Stimulated activated memory B cell treated with anti-CD40 and anti-IgM and Interleukin-4, amounts not matched to agents 10 μg/mL and 1 μg/mL and 100 μg/mL, for 72 hours (primary cell): ENCODE results near the gene NCEH1.
"Not testable (repeated sequence)": the region's sequence is repeated elsewhere in the genome, so short reads cannot be mapped to it uniquely, and the experiment has no call there.

Experiments used
- ATAC-seq: fragments of 150-1000 bp; cut with Tn5 transposase; 2 replicates; pipeline ENCODE4 v1.10.0; 2021
- H3K27ac Mint-ChIP-seq: one replicate; pipeline ENCODE4 v1.8.0; 2022; ENCODE audit warnings: mild to moderate bottlenecking, mixed read lengths
- H3K27me3 Mint-ChIP-seq: one replicate; pipeline ENCODE4 v1.8.0; 2022; ENCODE audit warnings: mixed read lengths
- H3K36me3 Mint-ChIP-seq: one replicate; pipeline ENCODE4 v1.8.0; 2022; ENCODE audit warnings: mixed read lengths
- H3K4me1 Mint-ChIP-seq: one replicate; pipeline ENCODE4 v1.8.0; 2022; ENCODE audit warnings: mixed read lengths
- H3K4me3 Mint-ChIP-seq: one replicate; pipeline ENCODE4 v1.8.0; 2022; ENCODE audit warnings: mild to moderate bottlenecking, moderate library complexity, mixed read lengths
- H3K9me3 Mint-ChIP-seq: one replicate; pipeline ENCODE4 v1.8.0; 2022; ENCODE audit warnings: mixed read lengths

The NCEH1 gene

GRCh38 chr3:172716476-172716875 is 5.6 kb upstream of the NCEH1 start:
- ATAC-seq, result no peak
- H3K36me3 Mint-ChIP-seq, result no peaks in the 10 kb centered on the region
- H3K27ac Mint-ChIP-seq, result no peak overlapping the region
- no peaks in the 10 kb centered on the region for H3K4me1 Mint-ChIP-seq
- peaks cover 6% of the 10 kb centered on the region for H3K9me3 Mint-ChIP-seq
- no peak overlapping the region for H3K4me3 Mint-ChIP-seq
- H3K27me3 Mint-ChIP-seq, result peaks cover 22% of the 10 kb centered on the region

DNA sequence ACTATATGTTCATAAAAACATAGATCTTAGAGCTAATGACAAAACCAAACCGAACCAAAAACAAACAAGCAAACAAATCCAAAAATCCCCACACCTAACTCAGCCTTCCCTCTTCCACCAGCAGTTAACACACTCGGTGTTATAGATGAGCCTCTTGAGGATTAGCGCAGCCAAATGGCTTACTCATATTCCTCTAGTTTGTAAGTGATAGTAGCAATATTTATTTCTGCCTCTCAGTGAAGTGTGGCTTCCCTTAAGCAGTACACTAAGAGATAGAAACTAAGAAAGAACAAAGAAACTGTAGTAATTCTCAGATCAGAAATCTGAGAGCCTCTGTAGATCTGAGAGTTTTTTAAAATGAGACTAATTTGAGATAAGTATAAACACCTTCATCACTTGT is 2.4 kb upstream of the NCEH1 start:
- Mint-ChIP-seq H3K27ac (no peak overlapping the region), H3K27me3 (no peaks in the 10 kb centered on the region), H3K36me3 (no peaks in the 10 kb centered on the region), H3K4me1 (peaks cover 16% of the 10 kb centered on the region), H3K4me3 (no peak overlapping the region), H3K9me3 (no peaks in the 10 kb centered on the region)
- ATAC-seq, result no peak

DNA sequence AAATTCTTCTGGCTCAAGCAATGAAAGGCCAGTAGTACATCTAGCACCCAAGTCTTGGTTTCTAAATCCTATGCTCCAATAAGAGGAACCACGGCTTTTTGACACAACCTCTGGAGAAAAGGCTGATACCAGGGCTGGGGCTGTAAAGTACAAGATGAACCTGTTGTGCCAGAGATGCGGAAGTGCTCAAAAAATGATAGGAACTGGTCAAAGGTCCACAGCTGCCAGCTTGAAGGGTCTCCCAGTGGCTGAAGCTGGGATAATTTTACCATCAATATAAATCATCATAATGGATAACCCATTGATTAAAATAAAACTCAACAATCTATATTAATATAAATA is 558 bp upstream of the NCEH1 start:
- H3K4me3 Mint-ChIP-seq, result peak overlapping the region; percentile 95
- peak; percentile 2 for ATAC-seq
- no peaks in the 10 kb centered on the region for H3K27me3 Mint-ChIP-seq
- peak overlapping the region; percentile 80 for H3K27ac Mint-ChIP-seq
- no peaks in the 10 kb centered on the region for H3K9me3 Mint-ChIP-seq
- peaks cover 16% of the 10 kb centered on the region for H3K4me1 Mint-ChIP-seq
- H3K36me3 Mint-ChIP-seq, result no peaks in the 10 kb centered on the region

DNA sequence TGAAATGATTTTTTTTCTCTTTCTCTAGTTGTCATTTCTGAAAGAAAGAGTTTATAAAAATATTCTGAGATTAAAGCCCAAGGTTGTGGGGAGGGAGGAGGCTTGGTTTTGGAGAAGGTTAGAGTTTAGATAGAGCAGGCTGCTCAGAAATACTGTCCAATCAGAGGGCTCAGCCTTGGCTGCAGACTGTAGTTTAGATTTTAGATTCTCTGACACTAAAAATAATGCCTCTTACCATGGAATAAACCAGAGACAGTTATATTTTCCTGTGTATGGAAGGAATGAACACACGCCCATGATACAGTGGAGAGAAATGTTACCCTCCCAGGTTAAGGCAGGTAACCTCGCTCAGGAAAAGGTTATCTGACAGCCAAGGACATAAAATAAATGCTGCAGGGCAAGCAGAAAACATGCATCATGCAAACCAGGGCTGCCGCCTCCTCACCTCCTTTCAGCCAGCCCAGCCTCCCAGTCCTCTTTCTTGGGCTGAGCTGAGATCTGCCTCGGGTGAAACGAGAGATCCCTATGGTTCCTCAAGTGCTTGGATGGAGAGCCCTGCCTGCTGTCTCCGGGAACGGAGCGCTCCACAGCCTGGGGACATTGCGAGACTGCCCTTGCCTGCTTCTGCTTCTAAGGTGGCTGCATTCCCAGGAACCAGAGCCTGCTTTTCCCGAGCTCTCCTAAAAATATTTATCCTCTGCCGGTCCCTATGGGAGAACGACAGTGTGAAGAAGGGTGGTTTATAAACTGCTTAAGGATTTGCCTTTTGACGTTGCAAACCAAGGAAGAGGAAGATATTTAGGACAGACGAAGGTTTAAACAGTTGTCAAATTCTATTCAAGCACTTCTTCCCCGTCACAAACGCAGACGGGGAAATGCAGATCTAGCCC is 848 bp downstream of the NCEH1 start:
- peak overlapping the region; percentile 95 for H3K4me3 Mint-ChIP-seq
- no peaks in the 10 kb centered on the region for H3K9me3 Mint-ChIP-seq
- peaks cover 16% of the 10 kb centered on the region for H3K4me1 Mint-ChIP-seq
- no peaks in the 10 kb centered on the region for H3K27me3 Mint-ChIP-seq
- peak; percentile 2 for ATAC-seq
- H3K36me3 Mint-ChIP-seq, result no peaks in the 10 kb centered on the region
- H3K27ac Mint-ChIP-seq, result peak overlapping the region; percentile 80

DNA sequence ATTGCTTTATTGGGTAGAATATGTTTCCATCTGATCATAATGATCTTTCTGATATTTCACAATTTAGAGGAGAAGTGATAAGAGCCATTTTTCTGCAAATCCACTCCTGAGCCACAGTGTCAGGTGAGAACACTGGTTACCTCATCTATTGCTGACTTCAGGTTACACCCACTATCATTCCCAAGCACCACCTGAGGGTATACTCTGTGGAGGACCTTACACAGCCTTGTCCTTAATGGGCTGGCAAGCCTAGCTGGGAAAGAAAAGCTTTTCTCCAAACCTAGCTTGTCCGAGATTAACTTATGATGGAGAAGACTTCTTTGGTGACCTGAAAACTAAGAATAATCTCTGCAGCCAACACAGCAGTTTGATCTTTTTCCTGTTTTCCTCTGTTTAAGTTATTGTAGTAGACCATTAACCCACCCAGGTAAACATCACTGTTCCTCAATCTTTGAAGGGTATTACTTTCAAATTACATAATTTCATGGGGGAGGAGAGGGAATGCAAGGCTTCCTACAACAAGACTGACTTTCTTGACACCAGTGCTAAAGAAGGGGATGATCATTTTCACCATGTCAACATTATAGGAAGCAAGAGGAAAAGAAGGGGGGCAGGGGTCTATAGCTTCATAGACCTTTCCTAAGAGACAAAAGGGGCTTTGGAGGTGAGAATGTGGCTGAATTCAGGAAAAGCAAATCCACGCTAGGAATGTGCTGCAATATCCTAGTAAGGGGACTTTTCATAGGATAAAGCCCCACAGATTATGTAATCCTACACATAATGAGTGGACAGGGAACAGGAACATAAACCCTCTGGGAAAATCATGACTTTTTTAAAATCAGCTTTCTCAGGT is 1.7 kb downstream of the NCEH1 start:
- H3K27me3 Mint-ChIP-seq, result no peaks in the 10 kb centered on the region
- H3K4me3 Mint-ChIP-seq, result peak overlapping the region; percentile 95
- H3K27ac Mint-ChIP-seq, result peak overlapping the region; percentile 80
- no peak for ATAC-seq
- no peaks in the 10 kb centered on the region for H3K36me3 Mint-ChIP-seq
- peaks cover 18% of the 10 kb centered on the region for H3K4me1 Mint-ChIP-seq
- no peaks in the 10 kb centered on the region for H3K9me3 Mint-ChIP-seq

GRCh38 chr3:172707967-172708366 is 2.9 kb downstream of the NCEH1 start:
- Mint-ChIP-seq H3K27ac (no peak overlapping the region), H3K4me1 (peaks cover 22% of the 10 kb centered on the region), H3K9me3 (no peaks in the 10 kb centered on the region), H3K36me3 (no peaks in the 10 kb centered on the region), H3K4me3 (no peak overlapping the region), H3K27me3 (no peaks in the 10 kb centered on the region)
- no peak for ATAC-seq

DNA sequence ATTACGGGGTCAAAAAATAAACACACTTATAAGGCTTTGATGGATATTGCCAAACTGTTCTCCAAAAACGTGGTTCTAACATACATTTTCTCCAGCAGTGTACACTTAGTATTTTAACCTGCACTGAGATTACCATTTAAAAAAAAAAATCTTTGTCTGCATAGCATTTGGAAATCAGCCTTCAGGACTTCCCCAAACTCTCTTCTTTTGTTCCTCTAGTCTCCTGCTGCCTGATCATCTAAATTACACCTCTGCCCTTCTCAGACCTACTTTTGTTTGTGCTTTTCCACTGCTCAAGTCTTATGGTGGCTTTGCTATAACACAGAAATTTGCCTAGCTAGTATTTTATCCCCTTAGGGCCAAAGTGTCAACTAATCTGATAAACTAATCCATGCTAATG is 3.8 kb downstream of the NCEH1 start:
- no peak for ATAC-seq
- H3K9me3 Mint-ChIP-seq, result no peaks in the 10 kb centered on the region
- no peaks in the 10 kb centered on the region for H3K27me3 Mint-ChIP-seq
- no peak overlapping the region for H3K4me3 Mint-ChIP-seq
- peaks cover 26% of the 10 kb centered on the region for H3K4me1 Mint-ChIP-seq
- no peak overlapping the region for H3K27ac Mint-ChIP-seq
- H3K36me3 Mint-ChIP-seq, result peaks cover under 1% of the 10 kb centered on the region

DNA sequence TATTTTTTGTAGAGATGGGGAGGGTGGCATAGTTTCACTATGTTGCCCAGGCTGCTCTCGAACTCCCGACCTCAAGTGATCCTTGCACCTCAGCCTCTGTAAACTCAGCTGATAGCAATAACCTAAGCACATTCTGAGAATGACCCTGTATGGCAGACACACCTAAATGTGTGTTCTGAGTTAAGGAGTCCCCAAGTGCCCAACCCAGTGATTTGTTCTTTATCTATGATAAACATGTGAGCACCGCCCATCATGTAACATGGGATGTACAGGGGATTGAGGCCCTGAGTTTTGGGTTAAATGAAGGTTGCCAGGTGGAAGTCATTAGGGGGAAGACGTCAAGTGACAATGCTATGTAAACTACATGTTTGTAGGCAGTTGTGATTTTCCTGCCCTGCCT is 5.7 kb downstream of the NCEH1 start:
- peaks cover 5% of the 10 kb centered on the region for H3K36me3 Mint-ChIP-seq
- no peaks in the 10 kb centered on the region for H3K9me3 Mint-ChIP-seq
- H3K4me3 Mint-ChIP-seq, result no peak overlapping the region
- no peak for ATAC-seq
- H3K27ac Mint-ChIP-seq, result no peak overlapping the region
- peaks cover 28% of the 10 kb centered on the region for H3K4me1 Mint-ChIP-seq
- H3K27me3 Mint-ChIP-seq, result no peaks in the 10 kb centered on the region

DNA sequence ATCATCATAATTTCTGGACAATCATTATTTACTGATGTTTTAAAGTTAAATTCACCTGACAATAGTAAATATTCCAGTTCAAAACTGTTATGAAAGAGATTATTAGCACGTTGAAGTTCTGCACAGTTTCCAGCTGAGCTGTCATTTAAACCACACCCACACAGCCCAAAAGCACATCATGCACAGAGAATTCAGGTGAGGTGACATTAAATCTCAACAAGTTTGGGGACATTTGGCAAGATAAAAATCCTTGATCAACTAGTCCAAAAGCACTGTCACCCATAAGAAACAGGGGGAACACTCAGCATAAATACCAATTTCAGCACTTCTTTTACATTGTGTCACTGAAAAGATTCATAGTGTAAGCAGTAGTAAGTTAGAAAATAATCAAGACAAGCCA is 6.9 kb downstream of the NCEH1 start:
- no peaks in the 10 kb centered on the region for H3K27me3 Mint-ChIP-seq
- peaks cover 19% of the 10 kb centered on the region for H3K4me1 Mint-ChIP-seq

GRCh38 chr3:172702731-172703130 is 8.1 kb downstream of the NCEH1 start:
- H3K4me3 Mint-ChIP-seq, H3K27ac Mint-ChIP-seq, H3K9me3 Mint-ChIP-seq, H3K27me3 Mint-ChIP-seq, ATAC-seq: not testable (repeated sequence)
- H3K36me3 Mint-ChIP-seq, result peaks cover 12% of the 10 kb centered on the region
- H3K4me1 Mint-ChIP-seq, result peaks cover 22% of the 10 kb centered on the region

More for the DNA sequence above, 6.9 kb downstream of the NCEH1 start:
- ATAC-seq, result no peak
- Mint-ChIP-seq H3K9me3 (no peaks in the 10 kb centered on the region), H3K27ac (no peak overlapping the region), H3K36me3 (peaks cover 7% of the 10 kb centered on the region), H3K4me3 (no peak overlapping the region)

DNA sequence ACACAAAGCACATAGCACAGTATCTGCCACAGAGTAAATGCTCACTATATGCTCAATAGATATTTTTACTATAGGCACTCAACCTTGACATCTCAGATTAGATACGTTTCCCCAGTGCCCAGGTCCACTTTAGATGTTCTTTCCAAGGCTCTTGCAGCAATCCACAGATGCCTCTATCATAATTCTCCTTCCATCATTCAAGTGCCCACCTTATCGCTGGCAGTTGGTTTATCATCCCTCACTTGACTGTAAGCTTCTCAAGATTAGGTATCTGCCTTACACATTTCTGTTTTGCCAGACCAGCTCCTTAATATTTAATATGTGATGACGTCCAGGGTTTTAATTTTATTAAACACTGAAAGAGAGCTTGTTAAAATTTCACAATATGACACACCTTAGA is 8.6 kb downstream of the NCEH1 start:
- H3K36me3 Mint-ChIP-seq, result peaks cover 12% of the 10 kb centered on the region
- no peak for ATAC-seq
- H3K27ac Mint-ChIP-seq, result no peak overlapping the region
- H3K9me3 Mint-ChIP-seq, result no peaks in the 10 kb centered on the region
- H3K27me3 Mint-ChIP-seq, result no peaks in the 10 kb centered on the region
- H3K4me3 Mint-ChIP-seq, result no peak overlapping the region
- H3K4me1 Mint-ChIP-seq, result peaks cover 22% of the 10 kb centered on the region

GRCh38 chr3:172701751-172702150 is 9.1 kb downstream of the NCEH1 start:
- Mint-ChIP-seq H3K27ac (no peak overlapping the region), H3K4me1 (peaks cover 22% of the 10 kb centered on the region), H3K36me3 (peaks cover 12% of the 10 kb centered on the region), H3K27me3 (no peaks in the 10 kb centered on the region), H3K9me3 (no peaks in the 10 kb centered on the region), H3K4me3 (no peak overlapping the region)
- no peak for ATAC-seq

GRCh38 chr3:172700936-172701455 is 9.9 kb downstream of the NCEH1 start:
- no peak overlapping the region for H3K4me3 Mint-ChIP-seq
- no peaks in the 10 kb centered on the region for H3K9me3 Mint-ChIP-seq
- no peaks in the 10 kb centered on the region for H3K27me3 Mint-ChIP-seq
- H3K27ac Mint-ChIP-seq, result no peak overlapping the region
- peaks cover 22% of the 10 kb centered on the region for H3K4me1 Mint-ChIP-seq
- ATAC-seq, result no peak
- peaks cover 12% of the 10 kb centered on the region for H3K36me3 Mint-ChIP-seq

DNA sequence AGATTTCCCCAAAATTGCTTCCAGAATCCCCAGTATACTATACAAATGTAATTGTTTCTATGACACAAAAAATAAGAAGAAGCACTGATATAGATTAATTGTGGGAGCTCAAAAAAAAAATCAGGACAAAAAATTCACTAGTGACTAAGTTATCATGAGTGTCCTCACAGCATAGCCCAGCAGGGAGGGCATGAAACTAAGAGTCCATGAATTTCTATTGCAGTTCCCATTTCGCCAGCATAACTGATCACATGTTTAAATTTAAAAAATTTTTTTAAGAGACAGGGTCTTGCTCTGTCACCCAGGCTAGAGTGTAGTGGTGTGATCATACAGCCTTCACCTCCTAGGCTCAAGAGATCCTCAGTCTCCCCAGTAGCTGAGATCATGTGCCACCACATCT is 10.6 kb downstream of the NCEH1 start:
- no peaks in the 10 kb centered on the region for H3K27me3 Mint-ChIP-seq
- H3K4me3 Mint-ChIP-seq, result no peak overlapping the region
- H3K36me3 Mint-ChIP-seq, result peaks cover 12% of the 10 kb centered on the region
- H3K27ac Mint-ChIP-seq, result no peak overlapping the region
- no peak for ATAC-seq
- H3K9me3 Mint-ChIP-seq, result no peaks in the 10 kb centered on the region
- peaks cover 22% of the 10 kb centered on the region for H3K4me1 Mint-ChIP-seq

DNA sequence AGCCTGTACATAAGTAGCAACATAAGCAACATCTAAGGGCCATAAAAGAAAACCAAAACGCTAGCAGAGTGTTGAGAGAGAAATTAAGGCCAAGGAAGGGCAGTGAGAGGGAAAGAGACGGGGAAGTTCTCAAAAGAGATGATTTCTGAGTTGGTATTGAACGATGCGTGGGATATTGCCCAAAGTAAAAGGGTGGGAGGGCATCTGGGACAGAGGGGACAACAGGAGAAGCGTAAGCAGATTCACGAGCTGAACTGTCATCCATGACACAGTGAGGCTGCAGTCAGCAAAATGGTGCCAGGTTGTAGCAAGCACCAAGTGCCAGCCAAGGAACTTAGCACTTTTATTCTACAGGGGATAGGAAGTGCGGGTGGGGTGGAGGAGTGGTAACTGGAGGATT is 11.8 kb downstream of the NCEH1 start:
- no peaks in the 10 kb centered on the region for H3K9me3 Mint-ChIP-seq
- peaks cover 19% of the 10 kb centered on the region for H3K36me3 Mint-ChIP-seq
- H3K4me1 Mint-ChIP-seq, result peaks cover 26% of the 10 kb centered on the region
- H3K4me3 Mint-ChIP-seq, result no peak overlapping the region
- ATAC-seq, result no peak
- no peak overlapping the region for H3K27ac Mint-ChIP-seq
- no peaks in the 10 kb centered on the region for H3K27me3 Mint-ChIP-seq
